GM21576 (cell line): ENCODE measurements around the gene MAT2A.
A peak's percentile ranks its signal among the peaks of the same experiment; 100 is the strongest.
"Not testable (repeated sequence)": the region's sequence is repeated elsewhere in the genome, so short reads cannot be mapped to it uniquely, and the experiment has no call there.

ENCODE experiments used
- ATAC-seq: cut with Tn5 transposase; IDR thresholded peaks from one replicate; pipeline ENCODE4 v1.9.1; 2021; ENCODE audit warnings: mild to moderate bottlenecking, moderate library complexity; ENCODE audit not compliant: unreplicated experiment

The MAT2A gene

GRCh38 chr2:85523903-85524335 lies 15.0 kb upstream of the MAT2A start:
- no peak for ATAC-seq

- ATAC-seq = no peak
These were observed 14.5 kb upstream of the MAT2A start for GRCh38 chr2:85524336-85524908.

- ATAC-seq = no peak
These were observed 13.9 kb upstream of the MAT2A start for GRCh38 chr2:85525029-85525428.

- ATAC-seq = no peak
These were observed 13.4 kb upstream of the MAT2A start for GRCh38 chr2:85525567-85525966.

GRCh38 chr2:85527787-85528186 lies 11.2 kb upstream of the MAT2A start:
- ATAC-seq = no peak

GRCh38 chr2:85528355-85528754 lies 10.6 kb upstream of the MAT2A start:
- no peak for ATAC-seq

- no peak for ATAC-seq
These were observed 9.2 kb upstream of the MAT2A start for GRCh38 chr2:85529809-85530208.

GRCh38 chr2:85531589-85531988 lies 7.4 kb upstream of the MAT2A start:
- ATAC-seq = no peak

GRCh38 chr2:85534099-85534498 lies 4.9 kb upstream of the MAT2A start:
- ATAC-seq = no peak

- no peak for ATAC-seq
These were observed 4.1 kb upstream of the MAT2A start for GRCh38 chr2:85534881-85535280.

GRCh38 chr2:85536479-85536878 lies 2.5 kb upstream of the MAT2A start:
- no peak for ATAC-seq

GRCh38 chr2:85537600-85538506 lies 1.1 kb upstream of the MAT2A start:
- ATAC-seq = no peak

GRCh38 chr2:85539361-85540132 lies 579 bp downstream of the MAT2A start:
- peak; percentile 25 for ATAC-seq

GRCh38 chr2:85540133-85540648 lies 1.2 kb downstream of the MAT2A start:
- ATAC-seq = no peak

- no peak for ATAC-seq
These were observed 2.3 kb downstream of the MAT2A start for GRCh38 chr2:85541262-85541661.

- no peak for ATAC-seq
These were observed 2.9 kb downstream of the MAT2A start for GRCh38 chr2:85541753-85542457.

- no peak for ATAC-seq
These were observed 3.8 kb downstream of the MAT2A start for GRCh38 chr2:85542777-85543176.

GRCh38 chr2:85544254-85544691 lies 5.3 kb downstream of the MAT2A start:
- not testable (repeated sequence) for ATAC-seq

GRCh38 chr2:85544915-85545779 lies 6.2 kb downstream of the MAT2A start:
- ATAC-seq = not testable (repeated sequence)

GRCh38 chr2:85545780-85546240 lies 6.8 kb downstream of the MAT2A start:
- ATAC-seq = no peak
